ENCODE measurements around the gene PTPN12.

- no peak for TF ChIP-seq EZH2 (IDR thresholded peaks at IDR 0.05; ENCODE audit: borderline replicate concordance, low read length)
- no peak for TF ChIP-seq CTCF (conservative IDR thresholded peaks at IDR 0.05 in 1 of 2, IDR thresholded peaks at IDR 0.05 in 1 of 2; ENCODE audit: extremely low read depth in 1 of 2, insufficient read depth in 1 of 2, low read depth in 1 of 2, low read length in 2 of 2)
These were observed 94.7 kb downstream of the PTPN12 start for GRCh38 chr7:77631820-77632219.
